HG03432 (cell line): ENCODE measurements around the gene SNAPIN.

Experiments
- ATAC-seq: cut with Tn5 transposase; IDR thresholded peaks from one replicate; pipeline ENCODE4 v1.9.1; 2021; ENCODE audit warnings: mild to moderate bottlenecking, moderate library complexity; ENCODE audit not compliant: unreplicated experiment

Gene SNAPIN

GRCh38 chr1:153699768-153700167 is 41.3 kb downstream of the SNAPIN start:
- no peak for ATAC-seq

GRCh38 chr1:153705484-153705883 is 47.0 kb downstream of the SNAPIN start:
- no peak for ATAC-seq

GRCh38 chr1:153711026-153711425 is 52.5 kb downstream of the SNAPIN start:
- no peak for ATAC-seq
